Eye (tissue), 1 donor: ENCODE measurements around the gene SULT6B1.

Experiments used
- DNase-seq: peaks from one replicate; pipeline ENCODE4 v3.0.0-alpha.2; 2015

SULT6B1 gene

GRCh38 chr2:37146062-37146461, 42.4 kb downstream of the SULT6B1 start:
- no peak for DNase-seq

DNA sequence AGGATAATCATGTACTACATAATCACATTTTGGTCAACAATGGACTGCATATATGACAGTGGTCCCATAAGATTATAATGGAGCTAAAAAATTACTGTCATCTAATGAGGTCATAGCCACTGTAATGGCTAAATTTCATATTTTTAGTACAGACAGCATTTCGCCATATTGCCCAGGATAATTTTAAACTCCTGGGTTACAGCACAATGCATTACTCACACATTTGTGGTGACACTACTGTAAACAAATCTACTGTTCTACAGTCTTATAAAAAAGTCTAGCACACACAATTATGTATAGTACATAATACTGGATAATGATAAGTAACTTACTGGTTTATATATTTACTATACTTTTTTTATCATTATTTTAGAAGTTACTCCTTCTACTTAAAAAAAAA, 44.5 kb downstream of the SULT6B1 start:
- no peak for DNase-seq

DNA sequence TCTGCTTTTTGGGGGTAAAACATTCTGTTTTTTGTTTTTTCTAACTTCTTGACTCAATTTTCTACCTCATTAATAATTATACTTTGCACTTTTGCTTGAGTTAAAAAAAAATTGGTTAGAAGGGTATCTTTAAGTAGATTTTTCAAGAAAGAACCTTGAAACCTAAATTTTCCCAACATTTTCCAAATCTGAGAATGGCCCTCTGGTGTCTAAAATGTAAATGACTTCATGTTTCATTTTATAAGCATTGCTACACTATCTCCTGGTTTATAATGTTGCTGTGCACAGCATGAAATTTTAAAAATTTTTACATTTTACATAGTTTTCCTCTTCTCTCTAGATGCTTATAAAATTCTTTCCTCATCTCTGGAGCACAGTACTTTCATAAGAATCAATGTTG, 45.9 kb downstream of the SULT6B1 start:
- no peak for DNase-seq

DNA sequence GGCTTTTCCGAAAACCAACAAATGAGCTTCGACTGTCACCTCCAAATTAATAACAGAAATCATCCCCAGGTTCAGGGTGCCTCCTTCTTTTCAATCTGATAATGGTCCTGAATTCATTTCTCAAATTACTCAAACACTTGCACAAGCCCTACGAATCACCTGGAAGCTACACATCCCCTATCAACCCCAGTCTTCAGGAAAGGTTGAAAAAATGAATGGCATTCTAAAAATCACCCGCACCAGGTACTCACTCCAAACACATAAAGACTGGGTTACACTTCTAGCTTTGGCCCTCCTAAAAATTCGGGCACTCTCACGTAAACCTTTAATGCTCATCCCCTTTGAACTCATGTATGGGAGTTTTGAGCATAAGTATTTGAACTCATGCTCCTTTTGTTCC, 55.6 kb downstream of the SULT6B1 start:
- no peak for DNase-seq

GRCh38 chr2:37125416-37125815, 63.1 kb downstream of the SULT6B1 start:
- DNase-seq = peak; percentile 13

GRCh38 chr2:37119157-37119556, 69.3 kb downstream of the SULT6B1 start:
- no peak for DNase-seq
